AG04450 (cell line): ENCODE results near the gene ZNF516. TPM values are rescaled to one million over a fixed set of nuclear protein-coding genes. Genes with fewer than 3 reads are reported as not detected.

Experiments
- CTCF ChIA-PET: fragments of 300-600, 350-600 bp; formaldehyde crosslinking; extraction: SDS; loops from one replicate; lab custom pipeline; 2022; ENCODE audit warnings: antibody characterized with exemption, inconsistent platforms; lab: Charles Lee
- POLR2A ChIA-PET: fragments of 350-600 bp; formaldehyde crosslinking; extraction: SDS; loops from one replicate; lab custom pipeline; 2021; ENCODE audit warnings: antibody characterized with exemption, inconsistent platforms; lab: Yijun Ruan, JAX
- DNase-seq: peaks from one replicate; pipeline ENCODE4 v3.0.0-alpha.2; 2011; ENCODE audit warnings: low read depth, low spot score
- H3K27ac ChIP-seq: one replicate; pipeline ENCODE4 v1.5.1; 2012; ENCODE audit warnings: low read depth, low read length, control low read depth
- H3K27me3 ChIP-seq: one replicate; pipeline ENCODE4 v1.6.0; 2012; ENCODE audit warnings: low read length; ENCODE audit not compliant: control insufficient read depth, insufficient read depth
- H3K4me3 ChIP-seq: 2 replicates; pipeline ENCODE4 v1.5.1; 2011; ENCODE audit warnings: mild to moderate bottlenecking, low read depth, low read length, control low read depth
- H3K9me3 ChIP-seq: 2 replicates; pipeline ENCODE4 v1.5.1; 2012; ENCODE audit warnings: low read length; ENCODE audit not compliant: control insufficient read depth, insufficient read depth
- CTCF ChIP-seq: IDR thresholded peaks from 2 replicates; pipeline ENCODE4 v1.5.1; 2011; ENCODE audit warnings: low read depth, low read length, control low read depth, inconsistent platforms
- polyA plus RNA-seq: library from polyadenylated mRNA; depleted of rRNA; stranded (reverse); fragments of >200 nt; gene quantifications from 2 replicates; pipeline ENCODE4 v1.2.3, GENCODE V29; 2011

The ZNF516 gene
- polyA plus RNA-seq, 1 experiment = 15.5 TPM

- Histone ChIP-seq H3K27me3 (no peaks in the 10 kb centered on the region), H3K9me3 (peaks cover 4% of the 10 kb centered on the region; the same call in 1 of the 2 replicates), H3K27ac (no peak overlapping the region), H3K4me3 (no peak overlapping the region)
- no peak for TF ChIP-seq CTCF
- no peak for DNase-seq
- ChIA-PET CTCF (interaction anchor here (1.1 to 1.3 kb wide), 2 partner anchors 14 to 252 kb away, joined by 3 to 5 read pairs; no protein-coding TSS in a partner anchor), POLR2A (no interaction called here)
Measured at GRCh38 chr18:76457475-76457874, 37.6 kb downstream of the ZNF516 start.

GRCh38 chr18:76456823-76457222, 38.2 kb downstream of the ZNF516 start:
- H3K9me3 ChIP-seq = peaks cover 4% of the 10 kb centered on the region; the same call in 1 of the 2 replicates
- CTCF ChIA-PET = interaction anchor here (0.6 to 1.3 kb wide), 4 partner anchors 14 to 347 kb away, joined by 3 to 6 read pairs (median 4); no protein-coding TSS in a partner anchor
- no peak for DNase-seq
- H3K27me3 ChIP-seq = no peaks in the 10 kb centered on the region
- TF ChIP-seq CTCF = no peak
- H3K27ac ChIP-seq = no peak overlapping the region
- no peak overlapping the region for H3K4me3 ChIP-seq
- POLR2A ChIA-PET = no interaction called here

GRCh38 chr18:76456018-76456750, 38.9 kb downstream of the ZNF516 start:
- ChIA-PET POLR2A (no interaction called here), CTCF (interaction anchor here (0.6 to 1.1 kb wide), 3 partner anchors 13 to 347 kb away, joined by 3 to 6 read pairs (median 4); no protein-coding TSS in a partner anchor)
- Histone ChIP-seq H3K27ac (no peak overlapping the region), H3K27me3 (no peaks in the 10 kb centered on the region), H3K4me3 (no peak overlapping the region), H3K9me3 (no peaks in the 10 kb centered on the region; the same call in 1 of the 2 replicates)
- DNase-seq = no peak
- TF ChIP-seq CTCF = no peak

GRCh38 chr18:76455003-76455676, 39.9 kb downstream of the ZNF516 start:
- no peak for TF ChIP-seq CTCF
- Histone ChIP-seq H3K27me3 (no peaks in the 10 kb centered on the region), H3K27ac (peak overlapping the region; percentile 2), H3K4me3 (no peak overlapping the region), H3K9me3 (no peaks in the 10 kb centered on the region; the same call in 1 of the 2 replicates)
- POLR2A ChIA-PET = interaction anchor here (0.9 kb wide), 1 partner anchor 99 kb away, joined by 3 read pairs; no protein-coding TSS in a partner anchor
- no peak for DNase-seq
- CTCF ChIA-PET = no interaction called here
